Fibroblast of lung (primary cell): Measurements from ENCODE around the gene TLK2. TPM values are rescaled to one million over a fixed set of nuclear protein-coding genes. Genes with fewer than 3 reads are reported as not detected.

ENCODE experiments used
- DNase-seq, 2 donors: peaks; one replicate each; pipeline versions ENCODE4 v3.0.0 to v3.0.0-alpha.2; 2010; ENCODE audit warnings: low read depth in 2 of 2
- H2AFZ ChIP-seq: 2 replicates; pipeline ENCODE4 v1.5.1; 2012; ENCODE audit warnings: low read length, control low read depth, inconsistent platforms
- H3K27ac ChIP-seq: 2 replicates; pipeline ENCODE4 v1.5.1; 2011; ENCODE audit warnings: low read length, control low read depth; ENCODE audit not compliant: insufficient read depth
- H3K27me3 ChIP-seq: 2 replicates; pipeline ENCODE4 v1.5.1; 2011; ENCODE audit warnings: mild to moderate bottlenecking, low read length; ENCODE audit not compliant: control insufficient read depth, insufficient read depth
- H3K36me3 ChIP-seq: 2 replicates; pipeline ENCODE4 v1.5.1; 2011; ENCODE audit warnings: low read length; ENCODE audit not compliant: control insufficient read depth, insufficient read depth
- H3K4me1 ChIP-seq: 2 replicates; pipeline ENCODE4 v1.5.1; 2011; ENCODE audit warnings: low read length; ENCODE audit not compliant: control insufficient read depth, insufficient read depth; ENCODE audit errors: extremely low read depth
- H3K4me2 ChIP-seq: 2 replicates; pipeline ENCODE4 v1.5.1; 2011; ENCODE audit warnings: low read length, control low read depth; ENCODE audit not compliant: insufficient read depth; ENCODE audit errors: extremely low read depth
- H3K4me3 ChIP-seq, 4 experiments: fragments of 200-600 bp in 1 of 4; sonication (generic) in 1 of 4; replicated peaks in 1 of 4; 2 replicates each; pipeline ENCODE4 v1.5.1; 2011 to 2016; ENCODE audit warnings: low read length in 4 of 4, low read depth in 3 of 4, mild to moderate bottlenecking in 3 of 4, control low read depth in 2 of 4, inconsistent platforms in 1 of 4, mixed read lengths in 1 of 4; ENCODE audit not compliant: insufficient read depth in 1 of 4; ENCODE audit errors: control extremely low read depth in 1 of 4
- H3K79me2 ChIP-seq: 2 replicates; pipeline ENCODE4 v1.5.1; 2012; ENCODE audit warnings: mild to moderate bottlenecking, low read length, inconsistent platforms; ENCODE audit not compliant: control insufficient read depth, insufficient read depth
- H3K9ac ChIP-seq: 2 replicates; pipeline ENCODE4 v1.5.1; 2011; ENCODE audit warnings: mild to moderate bottlenecking, low read length, control low read depth; ENCODE audit not compliant: insufficient read depth
- H3K9me3 ChIP-seq: 2 replicates; pipeline ENCODE4 v1.5.1; 2012; ENCODE audit warnings: low read depth, low read length; ENCODE audit not compliant: control insufficient read depth, insufficient read depth
- H4K20me1 ChIP-seq: 2 replicates; pipeline ENCODE4 v1.5.1; 2011; ENCODE audit warnings: low read length; ENCODE audit not compliant: control insufficient read depth, insufficient read depth; ENCODE audit errors: extremely low read depth
- EZH2 ChIP-seq: IDR thresholded peaks from 2 replicates; pipeline ENCODE4 v1.5.1; 2012; ENCODE audit warnings: low read length, control low read depth, mild to moderate bottlenecking; ENCODE audit errors: missing control alignments
- polyA plus RNA-seq, 2 donors: library from polyadenylated mRNA; depleted of rRNA in 1 of 2; stranded (reverse) in 1 of 2; unstranded in 1 of 2; fragments of >200 nt; gene quantifications; 2 replicates each; pipeline ENCODE4 v1.2.1, GENCODE V29; 2011 to 2012; ENCODE audit warnings: missing spikeins in 1 of 2
- total RNA-seq: library from RNA; depleted of rRNA; stranded (reverse); fragments of >200 nt; gene quantifications from 2 replicates; pipeline ENCODE4 v1.2.1, GENCODE V29; 2014
- TF ChIP-seq, protein P1 (sequence below), 2 donors: IDR thresholded peaks in 1 of 2; conservative IDR thresholded peaks in 1 of 2; 1 replicate in 1 of 2; 2 replicates in 1 of 2; pipeline ENCODE4 v1.5.1; 2011 to 2012; ENCODE audit warnings: low read length in 2 of 2, control low read depth in 1 of 2, inconsistent platforms in 1 of 2, low read depth in 1 of 2, mild to moderate bottlenecking in 1 of 2

TLK2 gene
- total and polyA plus RNA-seq, 2 donors (not counting 1 experiment from before 2014, with no cell fraction given): 55.5 to 63.9 TPM

DNA sequence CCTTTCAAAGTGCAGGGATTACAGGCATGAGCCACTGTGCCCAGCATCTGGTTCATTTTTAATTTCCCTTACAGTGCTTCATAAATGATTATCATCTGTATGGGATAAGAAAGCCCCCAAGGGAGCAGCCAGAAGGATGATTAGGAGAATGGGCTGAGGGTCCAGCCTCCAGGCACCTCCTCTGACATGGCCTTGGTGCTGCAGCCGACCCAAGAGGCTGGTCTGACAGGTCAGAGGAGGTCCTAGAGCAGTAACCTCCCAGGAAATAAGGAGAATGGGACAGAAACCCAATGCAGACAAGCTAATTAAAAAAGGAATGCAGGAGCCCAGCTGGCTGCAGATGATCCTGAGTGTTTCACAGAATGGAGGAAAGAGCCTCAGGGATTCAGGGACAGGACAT lies 177.8 kb downstream of the TLK2 start:
- H3K27me3 ChIP-seq: no peaks in the 10 kb centered on the region
- no peak overlapping the region for H3K27ac ChIP-seq
- H3K4me2 ChIP-seq: no peak overlapping the region
- no peak overlapping the region for H2AFZ ChIP-seq
- no peak overlapping the region for H3K4me3 ChIP-seq
- no peaks in the 10 kb centered on the region for H4K20me1 ChIP-seq
- DNase-seq: no peak
- peaks cover 9% of the 10 kb centered on the region for H3K36me3 ChIP-seq
- peaks cover 23% of the 10 kb centered on the region for H3K4me1 ChIP-seq
- peaks cover 20% of the 10 kb centered on the region for H3K79me2 ChIP-seq
- TF ChIP-seq EZH2: no peak
- TF ChIP-seq, protein P1, sequence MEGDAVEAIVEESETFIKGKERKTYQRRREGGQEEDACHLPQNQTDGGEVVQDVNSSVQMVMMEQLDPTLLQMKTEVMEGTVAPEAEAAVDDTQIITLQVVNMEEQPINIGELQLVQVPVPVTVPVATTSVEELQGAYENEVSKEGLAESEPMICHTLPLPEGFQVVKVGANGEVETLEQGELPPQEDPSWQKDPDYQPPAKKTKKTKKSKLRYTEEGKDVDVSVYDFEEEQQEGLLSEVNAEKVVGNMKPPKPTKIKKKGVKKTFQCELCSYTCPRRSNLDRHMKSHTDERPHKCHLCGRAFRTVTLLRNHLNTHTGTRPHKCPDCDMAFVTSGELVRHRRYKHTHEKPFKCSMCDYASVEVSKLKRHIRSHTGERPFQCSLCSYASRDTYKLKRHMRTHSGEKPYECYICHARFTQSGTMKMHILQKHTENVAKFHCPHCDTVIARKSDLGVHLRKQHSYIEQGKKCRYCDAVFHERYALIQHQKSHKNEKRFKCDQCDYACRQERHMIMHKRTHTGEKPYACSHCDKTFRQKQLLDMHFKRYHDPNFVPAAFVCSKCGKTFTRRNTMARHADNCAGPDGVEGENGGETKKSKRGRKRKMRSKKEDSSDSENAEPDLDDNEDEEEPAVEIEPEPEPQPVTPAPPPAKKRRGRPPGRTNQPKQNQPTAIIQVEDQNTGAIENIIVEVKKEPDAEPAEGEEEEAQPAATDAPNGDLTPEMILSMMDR (conservative IDR thresholded peaks at IDR 0.05 in 1 of 2, IDR thresholded peaks at IDR 0.05 in 1 of 2; ENCODE audit: low read depth in 1 of 2, low read length in 2 of 2): no peak
- no peaks in the 10 kb centered on the region for H3K9me3 ChIP-seq
- no peak overlapping the region for H3K9ac ChIP-seq

DNA sequence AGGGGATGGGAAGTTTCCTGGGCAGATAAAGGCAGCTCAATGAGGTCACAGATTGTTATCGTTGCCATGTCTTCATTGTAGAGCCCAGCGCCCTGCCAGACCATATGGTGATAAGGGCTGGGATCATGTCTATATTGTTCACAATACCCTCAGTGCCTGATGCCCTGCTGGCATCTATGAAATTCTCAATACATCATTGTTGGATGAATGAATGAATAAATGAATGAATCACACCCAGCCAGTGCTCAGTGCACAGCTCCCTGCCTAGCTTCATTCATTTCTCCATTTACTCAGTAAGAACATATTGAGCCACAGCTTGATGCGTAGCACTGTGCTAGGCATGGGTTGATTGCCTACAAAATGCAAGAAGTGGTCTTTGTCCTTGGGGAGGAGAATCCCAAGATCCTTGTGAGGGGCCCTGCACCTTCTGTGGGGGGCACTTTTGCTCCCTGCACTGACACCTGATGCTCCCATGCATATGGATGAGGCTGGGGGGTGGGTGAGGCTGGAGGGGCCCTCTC lies 178.6 kb downstream of the TLK2 start:
- Histone ChIP-seq H4K20me1 (no peaks in the 10 kb centered on the region), H3K27ac (no peak overlapping the region), H3K4me3 (no peak overlapping the region), H3K9me3 (no peaks in the 10 kb centered on the region), H3K4me2 (no peak overlapping the region), H2AFZ (no peak overlapping the region), H3K9ac (no peak overlapping the region), H3K27me3 (no peaks in the 10 kb centered on the region), H3K4me1 (peaks cover 21% of the 10 kb centered on the region), H3K36me3 (peaks cover 9% of the 10 kb centered on the region), H3K79me2 (peaks cover 19% of the 10 kb centered on the region)
- TF ChIP-seq, protein P1 (conservative IDR thresholded peaks at IDR 0.05 in 1 of 2, IDR thresholded peaks at IDR 0.05 in 1 of 2; ENCODE audit: low read depth in 1 of 2, low read length in 2 of 2): no peak
- TF ChIP-seq EZH2: no peak
- no peak for DNase-seq

DNA sequence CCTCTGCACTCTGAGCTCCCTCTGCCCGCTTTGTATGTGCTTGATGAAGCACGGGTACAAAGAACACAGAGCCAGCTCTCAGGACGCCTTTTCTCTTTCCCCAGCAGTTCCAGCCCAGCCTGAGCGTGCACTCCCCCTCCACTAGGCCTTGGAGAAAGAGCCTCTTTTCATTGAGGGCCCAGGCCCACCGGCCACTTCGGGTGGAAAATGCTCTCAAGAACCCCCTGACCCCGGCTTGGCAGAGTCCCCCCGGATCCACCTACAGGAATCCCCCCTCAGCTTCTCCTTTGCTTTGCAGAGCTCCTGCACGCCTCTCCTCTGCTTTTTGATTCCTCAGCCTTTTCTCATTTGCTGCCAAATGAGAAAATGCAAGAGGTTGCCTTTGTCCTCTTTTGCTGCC lies 179.1 kb downstream of the TLK2 start:
- peaks cover 18% of the 10 kb centered on the region for H3K79me2 ChIP-seq
- H4K20me1 ChIP-seq: no peaks in the 10 kb centered on the region
- no peaks in the 10 kb centered on the region for H3K27me3 ChIP-seq

More for the DNA sequence above, 179.1 kb downstream of the TLK2 start:
- Histone ChIP-seq H3K27ac (no peak overlapping the region), H3K9me3 (no peaks in the 10 kb centered on the region), H3K36me3 (peaks cover 9% of the 10 kb centered on the region), H3K4me2 (no peak overlapping the region), H3K4me3 (no peak overlapping the region), H3K9ac (no peak overlapping the region), H2AFZ (no peak overlapping the region), H3K4me1 (peaks cover 20% of the 10 kb centered on the region)
- no peak for DNase-seq
- TF ChIP-seq, protein P1 (conservative IDR thresholded peaks at IDR 0.05 in 1 of 2, IDR thresholded peaks at IDR 0.05 in 1 of 2; ENCODE audit: low read depth in 1 of 2, low read length in 2 of 2): no peak
- no peak for TF ChIP-seq EZH2
